ENCODE results near the gene CXCL3. TPM values are rescaled to one million over a fixed set of nuclear protein-coding genes. Genes with fewer than 3 reads are reported as not detected.

Gene CXCL3
- total RNA-seq, 1 donor from 2014 or later: 2.3 TPM

DNA sequence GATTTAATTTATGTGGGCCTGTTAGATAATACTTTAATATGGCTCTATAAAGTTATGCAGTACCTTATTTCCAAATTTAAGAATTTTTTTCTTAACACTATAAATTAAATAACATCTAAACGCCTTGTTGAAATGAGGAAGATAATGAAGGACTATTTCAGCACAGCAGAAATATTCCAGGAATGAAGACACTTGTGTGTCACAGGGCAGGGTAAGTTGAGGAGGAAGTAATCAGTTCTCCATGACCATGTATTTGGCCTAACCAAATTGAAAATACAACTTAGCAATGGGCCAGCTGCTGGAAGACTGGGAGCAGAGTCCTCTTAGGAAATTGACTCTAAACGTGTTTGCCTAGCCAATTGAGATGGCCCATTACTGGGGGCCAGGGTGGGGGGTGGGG, 16.9 kb downstream of the CXCL3 start:
- no peak for TF ChIP-seq CTCF (IDR thresholded peaks at IDR 0.05; ENCODE audit: unreplicated experiment)
- no peaks in the 10 kb centered on the region for H3K4me1 Mint-ChIP-seq
- no peaks in the 10 kb centered on the region for H3K36me3 Mint-ChIP-seq
- H3K27me3 Mint-ChIP-seq (ENCODE audit: low read depth): peaks cover 2% of the 10 kb centered on the region
- no peak overlapping the region for H3K4me3 Mint-ChIP-seq
- peaks cover 12% of the 10 kb centered on the region for H3K9me3 Mint-ChIP-seq
- no peak overlapping the region for H3K27ac Mint-ChIP-seq
- no peak for DNase-seq (ENCODE audit: low spot score in 2 of 2, unreplicated experiment in 2 of 2)

GRCh38 chr4:74018771-74019170, 19.7 kb downstream of the CXCL3 start:
- Mint-ChIP-seq H3K9me3 (no peaks in the 10 kb centered on the region), H3K4me3 (no peak overlapping the region), H3K27ac (no peak overlapping the region), H3K4me1 (no peaks in the 10 kb centered on the region), H3K36me3 (no peaks in the 10 kb centered on the region), H3K27me3 (ENCODE audit: low read depth) (peaks cover 3% of the 10 kb centered on the region)
- no peak for DNase-seq (ENCODE audit: low spot score in 2 of 2, unreplicated experiment in 2 of 2)
- no peak for TF ChIP-seq CTCF (IDR thresholded peaks at IDR 0.05; ENCODE audit: unreplicated experiment)

GRCh38 chr4:74018116-74018515, 20.4 kb downstream of the CXCL3 start:
- Mint-ChIP-seq H3K36me3 (no peaks in the 10 kb centered on the region), H3K4me1 (no peaks in the 10 kb centered on the region), H3K27me3 (ENCODE audit: low read depth) (peaks cover 9% of the 10 kb centered on the region), H3K9me3 (no peaks in the 10 kb centered on the region), H3K4me3 (no peak overlapping the region), H3K27ac (no peak overlapping the region)
- no peak for DNase-seq (ENCODE audit: low spot score in 2 of 2, unreplicated experiment in 2 of 2)
- no peak for TF ChIP-seq CTCF (IDR thresholded peaks at IDR 0.05; ENCODE audit: unreplicated experiment)

DNA sequence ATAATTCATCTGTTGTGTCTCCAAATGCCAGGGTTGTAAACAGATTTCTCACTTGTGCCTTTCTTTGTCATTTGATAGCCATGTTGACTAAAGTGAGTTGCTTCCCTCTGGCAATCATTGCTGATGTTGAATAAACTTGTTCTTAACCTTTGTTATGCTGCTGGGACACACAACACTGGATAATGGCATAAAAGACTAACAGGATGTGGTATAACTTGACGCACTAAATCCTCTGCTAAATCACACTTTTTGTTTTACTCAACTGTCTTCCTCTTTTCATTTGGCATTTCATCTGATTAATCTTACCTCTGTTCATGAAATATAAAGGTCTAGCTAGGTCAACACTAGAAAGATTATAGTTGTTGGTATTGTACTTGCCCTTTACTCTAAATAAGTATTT, 22.4 kb downstream of the CXCL3 start:
- no peak for TF ChIP-seq CTCF (IDR thresholded peaks at IDR 0.05; ENCODE audit: unreplicated experiment)

DNA sequence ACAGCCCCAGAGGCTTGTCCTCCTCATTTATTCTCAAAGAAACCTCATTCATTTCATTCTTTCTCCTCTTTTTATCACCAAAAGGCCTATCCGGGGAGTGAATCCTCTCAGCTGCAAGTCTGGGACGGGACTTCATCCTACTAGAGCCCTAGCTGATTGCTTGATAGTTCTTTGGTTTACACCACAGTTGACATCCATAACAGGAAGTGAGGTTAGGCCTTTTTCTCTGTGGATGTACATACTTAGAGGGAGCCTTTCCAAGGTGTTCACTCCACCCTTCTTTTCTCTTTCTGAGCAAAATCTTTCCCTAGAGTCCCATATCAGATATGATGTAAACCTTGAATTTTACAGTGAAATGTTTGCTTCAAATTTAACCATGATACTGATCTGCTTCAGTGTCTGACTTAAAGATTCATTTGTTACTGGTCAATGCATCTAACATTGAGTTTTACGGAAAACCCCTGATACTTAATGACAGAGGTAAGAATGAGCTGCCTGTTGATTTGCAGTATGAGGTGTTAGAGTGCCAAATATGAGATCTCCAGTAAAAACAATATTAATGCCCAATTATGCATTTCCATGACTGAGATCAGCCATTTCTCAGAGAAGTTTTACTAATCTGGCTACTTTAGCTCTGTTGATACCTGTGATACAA, 23.2 kb downstream of the CXCL3 start:
- Mint-ChIP-seq H3K9me3 (peaks cover 10% of the 10 kb centered on the region), H3K4me3 (no peak overlapping the region), H3K27me3 (ENCODE audit: low read depth) (peaks cover 11% of the 10 kb centered on the region), H3K4me1 (no peaks in the 10 kb centered on the region), H3K36me3 (no peaks in the 10 kb centered on the region), H3K27ac (no peak overlapping the region)
- TF ChIP-seq CTCF (IDR thresholded peaks at IDR 0.05; ENCODE audit: unreplicated experiment): no peak
- DNase-seq (ENCODE audit: low spot score in 2 of 2, unreplicated experiment in 2 of 2): no peak

More for the DNA sequence above, 22.4 kb downstream of the CXCL3 start:
- Mint-ChIP-seq H3K27ac (no peak overlapping the region), H3K4me3 (no peak overlapping the region), H3K27me3 (ENCODE audit: low read depth) (peaks cover 9% of the 10 kb centered on the region), H3K9me3 (peaks cover 1% of the 10 kb centered on the region), H3K36me3 (no peaks in the 10 kb centered on the region), H3K4me1 (no peaks in the 10 kb centered on the region)
- no peak for DNase-seq (ENCODE audit: low spot score in 2 of 2, unreplicated experiment in 2 of 2)

- DNase-seq (ENCODE audit: low spot score in 2 of 2, unreplicated experiment in 2 of 2): no peak
- Mint-ChIP-seq H3K4me3 (no peak overlapping the region), H3K27me3 (ENCODE audit: low read depth) (peaks cover 11% of the 10 kb centered on the region), H3K27ac (no peak overlapping the region), H3K9me3 (peaks cover 10% of the 10 kb centered on the region), H3K4me1 (no peaks in the 10 kb centered on the region), H3K36me3 (no peaks in the 10 kb centered on the region)
- no peak for TF ChIP-seq CTCF (IDR thresholded peaks at IDR 0.05; ENCODE audit: unreplicated experiment)
Measured at GRCh38 chr4:74014332-74014731, 24.2 kb downstream of the CXCL3 start.

Measured in mesothelial cell of epicardium (in vitro differentiated cells).